GM12878 (cell line): Measurements from ENCODE around the gene MRPS15. TPM values are rescaled to one million over a fixed set of nuclear protein-coding genes. Genes with fewer than 3 reads are reported as not detected.
A peak's percentile ranks its signal among the peaks of the same experiment; 100 is the strongest.

Source experiments
- ATAC-seq: fragments of 200-7000 bp; cut with Tn5 transposase; 3 replicates; pipeline ENCODE4 v1.9.1; 2020; ENCODE audit warnings: mild to moderate bottlenecking, moderate library complexity
- BruUV-seq: library from RNA; stranded (reverse); fragments of 400-500 nt; replicated peaks from 2 replicates; lab custom pipeline; 2021; lab: Mats Ljungman, UMichigan
- CTCF ChIA-PET: fragments of 300-600 bp; sonication (Branson Sonifier 250); formaldehyde crosslinking; extraction: SDS; loops from one replicate; lab custom pipeline; 2021; ENCODE audit warnings: inconsistent platforms; lab: Yijun Ruan, JAX
- POLR2A ChIA-PET: fragments of 350-600 bp; formaldehyde crosslinking; extraction: SDS; loops from one replicate; lab custom pipeline; 2021; ENCODE audit warnings: inconsistent platforms; lab: Charles Lee
- RAD21 ChIA-PET: fragments of 300-600 bp; sonication (Branson Sonifier 250); formaldehyde crosslinking; loops from one replicate; lab custom pipeline; 2023; ENCODE audit warnings: antibody characterized with exemption; ENCODE audit not compliant: unreplicated experiment; lab: Charles Lee
- SMC1A ChIA-PET: fragments of 300-600 bp; sonication (Branson Sonifier 250); formaldehyde crosslinking; loops from one replicate; lab custom pipeline; 2023; ENCODE audit not compliant: unreplicated experiment, uncharacterized antibody; lab: Charles Lee
- DNase-seq: peaks from one replicate; pipeline ENCODE4 v3.0.0-alpha.2; 2011; ENCODE audit warnings: low read depth, low spot score
- FAIRE-seq: peaks from 3 replicates; lab custom pipeline; 2011; peaks lifted over from hg19 to GRCh38; lab: Jason Lieb, UNC
- H2AFZ ChIP-seq: 2 replicates; pipeline ENCODE4 v1.6.0; 2011; ENCODE audit warnings: low read depth, low read length, control low read depth; ENCODE audit not compliant: control insufficient read depth
- H3K27ac ChIP-seq: 2 replicates; pipeline ENCODE4 v1.5.1; 2011; ENCODE audit warnings: control low read depth; ENCODE audit not compliant: control insufficient read depth, insufficient read depth
- H3K27me3 ChIP-seq, 2 experiments: replicated peaks in 1 of 2; 2 replicates each; pipeline versions ENCODE4 v1.6.0 to v1.6.1; 2011; ENCODE audit warnings: low read length in 1 of 2; ENCODE audit not compliant: control insufficient read depth in 2 of 2, insufficient read depth in 2 of 2
- H3K36me3 ChIP-seq, 2 experiments: 2 replicates each; pipeline ENCODE4 v1.5.1; 2011; ENCODE audit warnings: low read length in 1 of 2; ENCODE audit not compliant: control insufficient read depth in 2 of 2, insufficient read depth in 2 of 2
- H3K4me1 ChIP-seq: 2 replicates; pipeline ENCODE4 v1.6.1; 2011; ENCODE audit warnings: mild to moderate bottlenecking, low read length, moderate library complexity, mixed read lengths; ENCODE audit not compliant: control insufficient read depth, insufficient read depth
- H3K4me2 ChIP-seq: 2 replicates; pipeline ENCODE4 v1.6.0; 2011; ENCODE audit warnings: control low read depth; ENCODE audit not compliant: control insufficient read depth, insufficient read depth
- H3K4me3 ChIP-seq: fragments of 200-600 bp; sonication (generic); 2 replicates; pipeline ENCODE4 v1.5.1; 2016
- H3K79me2 ChIP-seq: 2 replicates; pipeline ENCODE4 v1.6.0; 2011; ENCODE audit warnings: low read length; ENCODE audit not compliant: control insufficient read depth, insufficient read depth
- H3K9ac ChIP-seq: 2 replicates; pipeline ENCODE4 v1.8.0; 2011; ENCODE audit warnings: low read length, control low read depth, mixed read lengths; ENCODE audit not compliant: control insufficient read depth, insufficient read depth
- H3K9me3 ChIP-seq: replicated peaks from 3 replicates; pipeline ENCODE4 v1.5.1; 2011; ENCODE audit warnings: mild to moderate bottlenecking, low read length; ENCODE audit not compliant: control insufficient read depth, insufficient read depth
- H4K20me1 ChIP-seq: 2 replicates; pipeline ENCODE4 v1.6.0; 2011; ENCODE audit not compliant: control insufficient read depth, insufficient read depth
- BRCA1 ChIP-seq: IDR thresholded peaks from 2 replicates; pipeline ENCODE4 v1.6.1; 2011; ENCODE audit warnings: low read depth, low read length, improper control_type of control experiment
- CHD2 ChIP-seq: IDR thresholded peaks from 2 replicates; pipeline ENCODE4 v1.6.1; 2011; ENCODE audit warnings: low read depth, low read length, improper control_type of control experiment, borderline replicate concordance
- IRF5 ChIP-seq: fragments of 450-650 bp; IDR thresholded peaks from 2 replicates; pipeline ENCODE4 v1.6.1; 2017; ENCODE audit warnings: borderline replicate concordance
- MYC ChIP-seq: IDR thresholded peaks from 2 replicates; pipeline ENCODE4 v1.6.1; 2011; ENCODE audit warnings: mild to moderate bottlenecking, low read length, moderate library complexity, inconsistent platforms; ENCODE audit not compliant: insufficient read depth, insufficient replicate concordance, insufficient read length, severe bottlenecking
- PAX5 ChIP-seq: IDR thresholded peaks from 2 replicates; pipeline ENCODE4 v1.6.1; 2011; ENCODE audit warnings: low read depth, low read length, borderline replicate concordance
- RCOR1 ChIP-seq: conservative IDR thresholded peaks from 2 replicates; pipeline ENCODE4 v1.6.1; 2012; ENCODE audit warnings: low read depth, low read length, improper control_type of control experiment
- SMAD5 ChIP-seq: IDR thresholded peaks from 2 replicates; pipeline ENCODE4 v1.6.1; 2016; ENCODE audit warnings: antibody characterized with exemption, low read depth
- SMARCA5 ChIP-seq: fragments of 450-650 bp; IDR thresholded peaks from 2 replicates; pipeline ENCODE4 v1.6.1; 2017; ENCODE audit warnings: mild to moderate bottlenecking
- SREBF2 ChIP-seq: IDR thresholded peaks from 2 replicates; pipeline ENCODE4 v1.6.1; 2012; ENCODE audit warnings: mild to moderate bottlenecking, low read length
- SUZ12 ChIP-seq: fragments of 200-600 bp; sonication (generic); IDR thresholded peaks from one replicate; pipeline ENCODE4 v1.6.1; 2018; ENCODE audit warnings: antibody characterized with exemption, mild to moderate bottlenecking; ENCODE audit not compliant: unreplicated experiment
- ZNF217 ChIP-seq: fragments of 450-650 bp; IDR thresholded peaks from 2 replicates; pipeline ENCODE4 v1.6.1; 2017; ENCODE audit warnings: antibody characterized with exemption, mild to moderate bottlenecking
- WGBS: methylation state at CpG from one replicate; pipeline ENCODE4 v1.1.6; 2016; ENCODE audit warnings: low lambda C conversion rate; ENCODE audit not compliant: insufficient replicate concordance, insufficient coverage; ENCODE audit errors: missing lambda C conversion rate; 5-methylcytosine and 5-hydroxymethylcytosine counted together
- in situ Hi-C: fragments of 300-500 bp; cut with MboI; formaldehyde crosslinking; loops from 9 replicates; pipeline ENCODE4 v1.14.3; 2018; ENCODE audit warnings: mixed read lengths
- intact Hi-C: fragments of 100-400 bp; cut with micrococcal nuclease; formaldehyde crosslinking; loops from one replicate; pipeline ENCODE4 v1.14.2; 2022; ENCODE audit not compliant: unreplicated experiment
- polyA plus RNA-seq, 11 experiments: library from polyadenylated mRNA; depleted of rRNA in 4 of 11; unstranded in 6 of 11; stranded (reverse) in 5 of 11; fragments of >200 nt; fragmentation: Nextera tagmentation in 4 of 11; fragmentation: Illumina TruSeq in 1 of 11; extraction: Ambion mirVana in 4 of 11; extraction: Trizol in 1 of 11; gene quantifications; 1 replicate in 1 of 11; 2 replicates in 10 of 11; pipeline versions ENCODE4 v1.2.1 to v1.2.3, GENCODE V29; 2011 to 2016; ENCODE audit warnings: inconsistent platforms in 2 of 11, missing spikeins in 2 of 11, low read depth in 1 of 11
- total RNA-seq, 4 experiments: library from RNA; depleted of rRNA in 3 of 4; stranded (reverse); fragments of >200 nt in 3 of 4; fragmentation: Illumina TruSeq in 1 of 4; extraction: Trizol in 1 of 4; gene quantifications; 2 replicates each; pipeline versions ENCODE4 v1.2.1 to v1.2.3, GENCODE V29; 2013 to 2021
- TF ChIP-seq, protein P1 (sequence below): fragments of 450-650 bp; IDR thresholded peaks from 2 replicates; pipeline ENCODE4 v1.6.1; 2017; ENCODE audit warnings: antibody characterized with exemption, mild to moderate bottlenecking, moderate library complexity
- TF ChIP-seq, protein P2 (sequence below): fragments of 450-650 bp; IDR thresholded peaks from 2 replicates; pipeline ENCODE4 v1.6.1; 2016; ENCODE audit warnings: mild to moderate bottlenecking, moderate library complexity, borderline replicate concordance

MRPS15 gene
- total and polyA plus RNA-seq, 10 of the 15 experiments (the other 5 are each of a cell fraction or from before 2014, with no cell fraction given), result 41.1 to 207 (median 107) TPM

DNA sequence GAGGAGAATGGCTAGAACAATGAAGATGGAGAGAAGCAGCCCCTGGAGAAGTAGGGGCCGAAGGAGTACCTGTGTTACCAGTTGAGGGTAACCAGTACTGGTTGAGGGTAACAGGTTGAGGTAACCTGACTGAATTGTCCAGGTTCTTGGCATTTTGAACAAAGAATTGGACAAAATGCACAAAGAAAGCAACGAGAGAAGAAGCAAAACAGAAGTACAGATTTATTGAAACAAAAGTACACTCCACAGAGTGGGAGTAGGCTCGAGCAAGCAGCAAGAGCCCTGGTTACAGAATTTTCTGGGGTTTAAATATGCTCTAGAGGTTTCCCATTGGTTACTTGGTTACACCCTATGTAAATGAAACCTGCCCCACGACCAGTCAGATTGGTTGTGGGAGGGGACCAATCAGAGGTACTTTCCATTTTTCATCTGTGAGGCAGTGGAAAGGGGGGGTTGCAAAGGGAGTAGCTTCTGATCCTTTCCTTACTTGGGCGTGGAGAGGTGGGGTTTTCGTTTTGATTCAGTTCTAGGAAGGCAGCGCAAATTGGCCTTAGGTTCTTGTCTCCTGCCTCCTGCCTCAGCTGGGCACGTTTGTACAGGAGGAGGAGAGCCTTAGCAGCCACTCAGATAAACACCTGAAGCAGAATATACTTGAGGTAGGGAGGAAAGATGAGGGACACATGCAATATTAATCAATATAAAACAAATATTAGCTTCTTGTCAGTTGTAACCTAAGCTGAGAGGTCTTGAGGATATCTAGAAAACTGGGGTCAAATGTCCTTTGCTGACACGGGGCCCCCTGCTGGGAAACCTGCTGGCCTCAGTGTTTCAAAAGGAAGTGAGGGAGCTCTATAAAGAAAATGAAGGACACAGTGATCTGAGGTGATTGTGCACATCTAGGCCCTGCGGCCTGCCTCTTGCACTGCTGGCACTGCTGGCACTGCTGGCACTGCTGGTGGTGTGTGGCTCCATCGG, 52.2 kb downstream of the MRPS15 start:
- Histone ChIP-seq H3K36me3 (0 out of 4 replicates have a peak, but pooled peaks cover 0 to 2% of the 10 kb centered on the region in 2 experiments), H3K27me3 (no peaks in the 10 kb centered on the region), H3K4me3 (no peak overlapping the region), H3K9ac (no peak overlapping the region), H3K4me1 (no peaks in the 10 kb centered on the region), H3K4me2 (no peak overlapping the region), H4K20me1 (no peaks in the 10 kb centered on the region), H3K27ac (no peak overlapping the region), H2AFZ (peak overlapping the region; percentile 7; the same call in 1 of the 2 replicates), H3K9me3 (peaks cover 3% of the 10 kb centered on the region; the same call in 2 of the 3 replicates), H3K79me2 (no peaks in the 10 kb centered on the region)
- in situ Hi-C loops (no loop called here), intact Hi-C loops (no loop called here)
- DNase-seq (no peak), ATAC-seq (peak; percentile 91), FAIRE-seq (no peak)
- WGBS, result 66% methylated on average over 11 of the region's 11 CpGs
- BruUV-seq, result no TSS peak
- ChIA-PET CTCF (interaction anchor here (1.0 to 1.8 kb wide), 6 partner anchors 12 to 106 kb away, joined by 3 to 5 read pairs (median 5); partner anchors contain the start of gene SH3D21), SMC1A (interaction anchor here (1.1 kb wide), 1 partner anchor 13 kb away, joined by 3 read pairs; no protein-coding TSS in a partner anchor), RAD21 (interaction anchor here (0.7 to 1.3 kb wide), 4 partner anchors 23 to 262 kb away, joined by 3 to 4 read pairs (median 3); partner anchors contain the start of gene TRAPPC3), POLR2A (interaction anchor here (0.6 to 0.7 kb wide), 2 partner anchors 13 to 45 kb away, joined by 3 to 4 read pairs; no protein-coding TSS in a partner anchor)
- TF ChIP-seq MYC (no peak), SMAD5 (no peak), PAX5 (no peak), SMARCA5 (no peak), SREBF2 (no peak), BRCA1 (no peak), ZNF217 (no peak), SUZ12 (no peak), RCOR1 (no peak), IRF5 (no peak), CHD2 (no peak)
- TF ChIP-seq, protein P1, sequence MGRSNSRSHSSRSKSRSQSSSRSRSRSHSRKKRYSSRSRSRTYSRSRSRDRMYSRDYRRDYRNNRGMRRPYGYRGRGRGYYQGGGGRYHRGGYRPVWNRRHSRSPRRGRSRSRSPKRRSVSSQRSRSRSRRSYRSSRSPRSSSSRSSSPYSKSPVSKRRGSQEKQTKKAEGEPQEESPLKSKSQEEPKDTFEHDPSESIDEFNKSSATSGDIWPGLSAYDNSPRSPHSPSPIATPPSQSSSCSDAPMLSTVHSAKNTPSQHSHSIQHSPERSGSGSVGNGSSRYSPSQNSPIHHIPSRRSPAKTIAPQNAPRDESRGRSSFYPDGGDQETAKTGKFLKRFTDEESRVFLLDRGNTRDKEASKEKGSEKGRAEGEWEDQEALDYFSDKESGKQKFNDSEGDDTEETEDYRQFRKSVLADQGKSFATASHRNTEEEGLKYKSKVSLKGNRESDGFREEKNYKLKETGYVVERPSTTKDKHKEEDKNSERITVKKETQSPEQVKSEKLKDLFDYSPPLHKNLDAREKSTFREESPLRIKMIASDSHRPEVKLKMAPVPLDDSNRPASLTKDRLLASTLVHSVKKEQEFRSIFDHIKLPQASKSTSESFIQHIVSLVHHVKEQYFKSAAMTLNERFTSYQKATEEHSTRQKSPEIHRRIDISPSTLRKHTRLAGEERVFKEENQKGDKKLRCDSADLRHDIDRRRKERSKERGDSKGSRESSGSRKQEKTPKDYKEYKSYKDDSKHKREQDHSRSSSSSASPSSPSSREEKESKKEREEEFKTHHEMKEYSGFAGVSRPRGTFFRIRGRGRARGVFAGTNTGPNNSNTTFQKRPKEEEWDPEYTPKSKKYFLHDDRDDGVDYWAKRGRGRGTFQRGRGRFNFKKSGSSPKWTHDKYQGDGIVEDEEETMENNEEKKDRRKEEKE, result no peak
- TF ChIP-seq, protein P2, sequence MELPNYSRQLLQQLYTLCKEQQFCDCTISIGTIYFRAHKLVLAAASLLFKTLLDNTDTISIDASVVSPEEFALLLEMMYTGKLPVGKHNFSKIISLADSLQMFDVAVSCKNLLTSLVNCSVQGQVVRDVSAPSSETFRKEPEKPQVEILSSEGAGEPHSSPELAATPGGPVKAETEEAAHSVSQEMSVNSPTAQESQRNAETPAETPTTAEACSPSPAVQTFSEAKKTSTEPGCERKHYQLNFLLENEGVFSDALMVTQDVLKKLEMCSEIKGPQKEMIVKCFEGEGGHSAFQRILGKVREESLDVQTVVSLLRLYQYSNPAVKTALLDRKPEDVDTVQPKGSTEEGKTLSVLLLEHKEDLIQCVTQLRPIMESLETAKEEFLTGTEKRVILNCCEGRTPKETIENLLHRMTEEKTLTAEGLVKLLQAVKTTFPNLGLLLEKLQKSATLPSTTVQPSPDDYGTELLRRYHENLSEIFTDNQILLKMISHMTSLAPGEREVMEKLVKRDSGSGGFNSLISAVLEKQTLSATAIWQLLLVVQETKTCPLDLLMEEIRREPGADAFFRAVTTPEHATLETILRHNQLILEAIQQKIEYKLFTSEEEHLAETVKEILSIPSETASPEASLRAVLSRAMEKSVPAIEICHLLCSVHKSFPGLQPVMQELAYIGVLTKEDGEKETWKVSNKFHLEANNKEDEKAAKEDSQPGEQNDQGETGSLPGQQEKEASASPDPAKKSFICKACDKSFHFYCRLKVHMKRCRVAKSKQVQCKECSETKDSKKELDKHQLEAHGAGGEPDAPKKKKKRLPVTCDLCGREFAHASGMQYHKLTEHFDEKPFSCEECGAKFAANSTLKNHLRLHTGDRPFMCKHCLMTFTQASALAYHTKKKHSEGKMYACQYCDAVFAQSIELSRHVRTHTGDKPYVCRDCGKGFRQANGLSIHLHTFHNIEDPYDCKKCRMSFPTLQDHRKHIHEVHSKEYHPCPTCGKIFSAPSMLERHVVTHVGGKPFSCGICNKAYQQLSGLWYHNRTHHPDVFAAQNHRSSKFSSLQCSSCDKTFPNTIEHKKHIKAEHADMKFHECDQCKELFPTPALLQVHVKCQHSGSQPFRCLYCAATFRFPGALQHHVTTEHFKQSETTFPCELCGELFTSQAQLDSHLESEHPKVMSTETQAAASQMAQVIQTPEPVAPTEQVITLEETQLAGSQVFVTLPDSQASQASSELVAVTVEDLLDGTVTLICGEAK, result no peak
